Liver (tissue), 9 donors: ENCODE measurements around the gene ORM2. TPM values are rescaled to one million over a fixed set of nuclear protein-coding genes. Genes with fewer than 3 reads are reported as not detected.

Experiments used
- DNase-seq: peaks from one replicate; pipeline ENCODE4 v3.0.0-alpha.2; 2017; ENCODE audit warnings: low spot score
- H3K27ac ChIP-seq, 2 donors: one replicate each; pipeline ENCODE4 v1.7.0; 2013; ENCODE audit warnings: inconsistent platforms in 2 of 2, low read length in 2 of 2, control low read depth in 1 of 2, low read depth in 1 of 2, mild to moderate bottlenecking in 1 of 2
- H3K27me3 ChIP-seq, 4 donors: one replicate each; pipeline versions ENCODE4 v1.6.1 to v1.7.0; 2013; ENCODE audit warnings: low read length in 3 of 4, inconsistent platforms in 1 of 4, mild to moderate bottlenecking in 1 of 4, moderate library complexity in 1 of 4; ENCODE audit not compliant: control insufficient read depth in 4 of 4, insufficient read depth in 4 of 4
- H3K36me3 ChIP-seq, 4 donors: one replicate each; pipeline versions ENCODE4 v1.6.1 to v1.7.0; 2013; ENCODE audit warnings: low read length in 3 of 4, mild to moderate bottlenecking in 3 of 4, low read depth in 1 of 4, moderate library complexity in 1 of 4; ENCODE audit not compliant: control insufficient read depth in 4 of 4, insufficient read depth in 3 of 4
- H3K4me1 ChIP-seq, 4 donors: one replicate each; pipeline versions ENCODE4 v1.6.1 to v1.7.0; 2013; ENCODE audit warnings: low read length in 3 of 4, mild to moderate bottlenecking in 3 of 4, moderate library complexity in 1 of 4; ENCODE audit not compliant: control insufficient read depth in 4 of 4, insufficient read depth in 4 of 4
- H3K4me3 ChIP-seq, 3 donors: one replicate each; pipeline versions ENCODE4 v1.6.1 to v1.7.0; 2013; ENCODE audit warnings: low read length in 3 of 3, control low read depth in 1 of 3, low read depth in 1 of 3, mild to moderate bottlenecking in 1 of 3
- H3K9ac ChIP-seq, 2 donors: one replicate each; pipeline ENCODE4 v1.7.0; 2013; ENCODE audit warnings: low read length in 2 of 2, mild to moderate bottlenecking in 2 of 2, moderate library complexity in 2 of 2, control low read depth in 1 of 2, low read depth in 1 of 2
- H3K9me3 ChIP-seq, 4 donors: one replicate each; pipeline versions ENCODE4 v1.6.1 to v1.7.0; 2013; ENCODE audit warnings: low read length in 3 of 4; ENCODE audit not compliant: control insufficient read depth in 4 of 4
- ATF3 ChIP-seq: IDR thresholded peaks from 2 replicates; pipeline ENCODE4 v1.6.1; 2016; ENCODE audit warnings: antibody characterized with exemption
- CTCF ChIP-seq: fragments of 150-350 bp; IDR thresholded peaks from 2 replicates; pipeline ENCODE4 v1.5.1; 2017; ENCODE audit warnings: improper control_type of control experiment, low read depth, low read length; ENCODE audit not compliant: missing input control
- EGR1 ChIP-seq, 2 donors: IDR thresholded peaks; 2 replicates each; pipeline ENCODE4 v1.6.1; 2016 to 2018; ENCODE audit warnings: antibody characterized with exemption in 2 of 2, low read depth in 2 of 2
- FOXA1 ChIP-seq: IDR thresholded peaks from 2 replicates; pipeline ENCODE4 v1.6.1; 2016; ENCODE audit warnings: antibody characterized with exemption
- FOXA2 ChIP-seq: IDR thresholded peaks from 2 replicates; pipeline ENCODE4 v1.6.1; 2016; ENCODE audit warnings: antibody characterized with exemption
- GABPA ChIP-seq, 2 donors: IDR thresholded peaks in 1 of 2; conservative IDR thresholded peaks in 1 of 2; 2 replicates each; pipeline ENCODE4 v1.6.1; 2016; ENCODE audit warnings: antibody characterized with exemption in 2 of 2, mild to moderate bottlenecking in 1 of 2, moderate library complexity in 1 of 2
- HNF4A ChIP-seq, 2 donors: conservative IDR thresholded peaks; 2 replicates each; pipeline ENCODE4 v1.6.1; 2016; ENCODE audit warnings: antibody characterized with exemption in 2 of 2, mild to moderate bottlenecking in 2 of 2
- HNF4G ChIP-seq: IDR thresholded peaks from 2 replicates; pipeline ENCODE4 v1.6.1; 2016; ENCODE audit warnings: antibody characterized with exemption
- JUND ChIP-seq, 2 donors: IDR thresholded peaks; 2 replicates each; pipeline ENCODE4 v1.6.1; 2016; ENCODE audit warnings: antibody characterized with exemption in 2 of 2
- MAX ChIP-seq: IDR thresholded peaks from 2 replicates; pipeline ENCODE4 v1.6.1; 2016; ENCODE audit warnings: antibody characterized with exemption
- NR2F2 ChIP-seq: IDR thresholded peaks from 2 replicates; pipeline ENCODE4 v1.6.1; 2016; ENCODE audit warnings: antibody characterized with exemption
- RAD21 ChIP-seq, 2 donors: IDR thresholded peaks; 2 replicates each; pipeline ENCODE4 v1.6.1; 2016; ENCODE audit warnings: antibody characterized with exemption in 2 of 2, mild to moderate bottlenecking in 2 of 2
- REST ChIP-seq: IDR thresholded peaks from 2 replicates; pipeline ENCODE4 v1.6.1; 2016; ENCODE audit warnings: antibody characterized with exemption, mild to moderate bottlenecking
- RXRA ChIP-seq, 2 donors: IDR thresholded peaks; 2 replicates each; pipeline ENCODE4 v1.6.1; 2017 to 2018; ENCODE audit warnings: antibody characterized with exemption in 2 of 2, mild to moderate bottlenecking in 1 of 2
- SP1 ChIP-seq: IDR thresholded peaks from 2 replicates; pipeline ENCODE4 v1.6.1; 2018; ENCODE audit warnings: antibody characterized with exemption, mild to moderate bottlenecking
- TAF1 ChIP-seq: conservative IDR thresholded peaks from 2 replicates; pipeline ENCODE4 v1.6.1; 2016; ENCODE audit warnings: antibody characterized with exemption, mild to moderate bottlenecking
- YY1 ChIP-seq: IDR thresholded peaks from 2 replicates; pipeline ENCODE4 v1.6.1; 2016; ENCODE audit warnings: antibody characterized with exemption, mild to moderate bottlenecking
- ZBTB33 ChIP-seq: IDR thresholded peaks from 2 replicates; pipeline ENCODE4 v1.6.1; 2016; ENCODE audit warnings: antibody characterized with exemption
- WGBS: extraction: QIAGEN DNeasy Blood & Tissue Kit; methylation state at CpG from one replicate; pipeline ENCODE4 v1.1.7; 2013; 5-methylcytosine and 5-hydroxymethylcytosine counted together
- polyA plus RNA-seq, 2 donors: library from polyadenylated mRNA; stranded (reverse) in 1 of 2; unstranded in 1 of 2; fragments of 200-250 nt in 1 of 2; fragments of >200 nt in 1 of 2; fragmentation: Nextera tagmentation in 1 of 2; extraction: Ambion mirVana in 1 of 2; gene quantifications; one replicate each; pipeline versions ENCODE4 v1.2.1 to v1.2.3, GENCODE V29; 2013 to 2015
- total RNA-seq, 2 donors: library from RNA; depleted of rRNA; stranded (reverse); fragments of >200 nt; gene quantifications; one replicate each; pipeline ENCODE4 v1.2.3, GENCODE V29; 2014
- donor health status: healthy.
- donor health status: healthy.
- donor health status: healthy.
- donor health status: healthy.
- donor health status: healthy.

ORM2 gene
- total and polyA plus RNA-seq, 4 donors, result 276 to 7,373 (median 5,310) TPM

- no peak for TF ChIP-seq REST
Measured at GRCh38 chr9:114314256-114314867, 15.3 kb upstream of the ORM2 start (continued).

- H3K27me3 ChIP-seq, result no peaks in the 10 kb centered on the region
- peaks cover 14 to 45% (median 27%) of the 10 kb centered on the region in 4 donors for H3K4me1 ChIP-seq
- peak overlapping the region in 1 of 2 donors; percentile 38 for H3K9ac ChIP-seq
- peak; percentile 29 for DNase-seq
- 48% methylated on average over 8 of the region's 8 CpGs for WGBS
- peak overlapping the region; percentile 86 to 95 for H3K27ac ChIP-seq
- peak overlapping the region; percentile 9 to 37 (median 13) for H3K4me3 ChIP-seq
- peaks cover 0 to 2% (median 0%) of the 10 kb centered on the region in 4 donors for H3K36me3 ChIP-seq
- TF ChIP-seq SP1 (peak; percentile 98), REST (peak; percentile 81), CTCF (no peak), FOXA2 (no peak), JUND (IDR thresholded peaks at IDR 0.05) (peak; percentile 65 to 71), RXRA (IDR thresholded peaks at IDR 0.05) (peak; percentile 94 to 97), HNF4A (conservative IDR thresholded peaks at IDR 0.05) (peak; percentile 69 to 84), EGR1 (IDR thresholded peaks at IDR 0.05; ENCODE audit: low read depth in 2 of 2) (peak; percentile 80 to 97), FOXA1 (peak; percentile 44), GABPA (IDR thresholded peaks at IDR 0.05 in 1 of 2, conservative IDR thresholded peaks at IDR 0.05 in 1 of 2) (peak in 1 of 2 donors; percentile 33), ZBTB33 (peak; percentile 93), RAD21 (IDR thresholded peaks at IDR 0.05) (peak; percentile 17 to 35), NR2F2 (no peak), TAF1 (peak; percentile 89), HNF4G (no peak), MAX (peak; percentile 100), ATF3 (peak; percentile 82), YY1 (peak; percentile 97)
- H3K9me3 ChIP-seq, result no peaks in the 10 kb centered on the region
Measured at GRCh38 chr9:114314881-114315722, 14.6 kb upstream of the ORM2 start.
